Measurements from ENCODE around the gene CDH11. TPM values are rescaled to one million over a fixed set of nuclear protein-coding genes. Genes with fewer than 3 reads are reported as not detected.

Gene CDH11
- total RNA-seq, 1 donor from 2014 or later = 45.2 TPM

- no peak for DNase-seq (ENCODE audit: extremely low spot score in 2 of 2)
- peaks cover 17% of the 10 kb centered on the region for H3K4me1 ChIP-seq
- H3K27me3 ChIP-seq = no peaks in the 10 kb centered on the region
- intact Hi-C loops (cut with DNase I) = no loop called here
- H3K4me3 ChIP-seq = no peak overlapping the region
- H3K36me3 ChIP-seq = no peaks in the 10 kb centered on the region
- TF ChIP-seq CTCF (IDR thresholded peaks at IDR 0.05) (no peak), POLR2A (IDR thresholded peaks at IDR 0.05) (no peak), POLR2AphosphoS5 (IDR thresholded peaks at IDR 0.05; ENCODE audit: insufficient read depth in 1 of 2, low read depth in 1 of 2) (no peak)
- no peak overlapping the region for H3K27ac ChIP-seq
- H3K9me3 ChIP-seq = no peaks in the 10 kb centered on the region
Observed at GRCh38 chr16:65075877-65076276, 46.0 kb downstream of the CDH11 start.

- no peak for DNase-seq (ENCODE audit: extremely low spot score in 2 of 2)
- no peaks in the 10 kb centered on the region for H3K9me3 ChIP-seq
- H3K4me3 ChIP-seq = no peak overlapping the region
- intact Hi-C loops (cut with DNase I) = no loop called here
- no peaks in the 10 kb centered on the region for H3K36me3 ChIP-seq
- peak overlapping the region; percentile 57 for H3K27ac ChIP-seq
- H3K4me1 ChIP-seq = peaks cover 31% of the 10 kb centered on the region
- no peak for TF ChIP-seq CTCF (IDR thresholded peaks at IDR 0.05)
- TF ChIP-seq POLR2A (IDR thresholded peaks at IDR 0.05) = no peak
- TF ChIP-seq POLR2AphosphoS5 (IDR thresholded peaks at IDR 0.05; ENCODE audit: insufficient read depth in 1 of 2, low read depth in 1 of 2) = no peak
- no peaks in the 10 kb centered on the region for H3K27me3 ChIP-seq
Observed at GRCh38 chr16:65071433-65072311, 50.2 kb downstream of the CDH11 start.

- no peak for DNase-seq (ENCODE audit: extremely low spot score in 2 of 2)
- Histone ChIP-seq H3K27ac (peak overlapping the region; percentile 57), H3K36me3 (no peaks in the 10 kb centered on the region), H3K4me3 (no peak overlapping the region), H3K4me1 (peaks cover 31% of the 10 kb centered on the region), H3K9me3 (no peaks in the 10 kb centered on the region), H3K27me3 (no peaks in the 10 kb centered on the region)
- intact Hi-C loops (cut with DNase I) = no loop called here
- TF ChIP-seq POLR2AphosphoS5 (IDR thresholded peaks at IDR 0.05; ENCODE audit: insufficient read depth in 1 of 2, low read depth in 1 of 2) = peak in 1 of 2 donors; percentile 24
- no peak for TF ChIP-seq CTCF (IDR thresholded peaks at IDR 0.05)
Observed at GRCh38 chr16:65070831-65071432, 50.9 kb downstream of the CDH11 start.

- intact Hi-C loops (cut with DNase I) = no loop called here
- H3K4me1 ChIP-seq = peaks cover 31% of the 10 kb centered on the region
- no peak overlapping the region for H3K27ac ChIP-seq
- TF ChIP-seq POLR2A (IDR thresholded peaks at IDR 0.05) (no peak), POLR2AphosphoS5 (IDR thresholded peaks at IDR 0.05; ENCODE audit: insufficient read depth in 1 of 2, low read depth in 1 of 2) (no peak), CTCF (IDR thresholded peaks at IDR 0.05) (no peak)
- H3K27me3 ChIP-seq = no peaks in the 10 kb centered on the region
- DNase-seq (ENCODE audit: extremely low spot score in 2 of 2) = no peak
- no peaks in the 10 kb centered on the region for H3K36me3 ChIP-seq
- H3K4me3 ChIP-seq = no peak overlapping the region
- no peaks in the 10 kb centered on the region for H3K9me3 ChIP-seq
Observed at GRCh38 chr16:65069766-65070165, 52.1 kb downstream of the CDH11 start.

- Histone ChIP-seq H3K27me3 (no peaks in the 10 kb centered on the region), H3K36me3 (no peaks in the 10 kb centered on the region), H3K4me3 (no peak overlapping the region), H3K4me1 (peaks cover 31% of the 10 kb centered on the region), H3K27ac (no peak overlapping the region), H3K9me3 (no peaks in the 10 kb centered on the region)
- intact Hi-C loops (cut with DNase I) = no loop called here
- DNase-seq (ENCODE audit: extremely low spot score in 2 of 2) = no peak
- TF ChIP-seq POLR2AphosphoS5 (IDR thresholded peaks at IDR 0.05; ENCODE audit: insufficient read depth in 1 of 2, low read depth in 1 of 2) (no peak), CTCF (IDR thresholded peaks at IDR 0.05) (no peak), POLR2A (IDR thresholded peaks at IDR 0.05) (no peak)
Observed at GRCh38 chr16:65069065-65069464, 52.8 kb downstream of the CDH11 start.

All from vagina (tissue), 2 donors.